Thyroid gland (tissue), 4 donors: ENCODE results near the gene MYADML2. TPM values are rescaled to one million over a fixed set of nuclear protein-coding genes. Genes with fewer than 3 reads are reported as not detected.

Source experiments
- DNase-seq, 2 donors: peaks; one replicate each; pipeline ENCODE4 v3.0.0-alpha.2; 2019
- H3K27ac ChIP-seq, 3 donors: fragments of 200-600 bp; sonication (generic); 1 replicate in 2 of 3; 2 replicates in 1 of 3; pipeline ENCODE4 v1.5.1; 2016 to 2019; ENCODE audit warnings: mild to moderate bottlenecking in 1 of 3, moderate library complexity in 1 of 3
- H3K27me3 ChIP-seq: fragments of 200-600 bp; sonication (generic); one replicate; pipeline ENCODE4 v1.5.1; 2019
- H3K36me3 ChIP-seq, 2 donors: fragments of 200-600 bp; sonication (generic); one replicate each; pipeline ENCODE4 v1.5.1; 2016 to 2019
- H3K4me1 ChIP-seq, 2 donors: fragments of 200-600 bp; sonication (generic); one replicate each; pipeline ENCODE4 v1.5.1; 2017 to 2019
- H3K4me3 ChIP-seq, 3 donors: fragments of 200-600 bp; sonication (generic); replicated peaks in 1 of 3; 1 replicate in 2 of 3; 2 replicates in 1 of 3; pipeline ENCODE4 v1.5.1; 2016; ENCODE audit warnings: mild to moderate bottlenecking in 1 of 3
- H3K9me3 ChIP-seq: fragments of 200-600 bp; sonication (generic); one replicate; pipeline ENCODE4 v1.5.1; 2017
- CTCF ChIP-seq, 6 experiments: fragments of 200-600 bp in 3 of 6; fragments of 450-650 bp in 3 of 6; sonication (generic) in 3 of 6; IDR thresholded peaks; one replicate each; pipeline ENCODE4 v1.5.1; 2016 to 2019; ENCODE audit warnings: antibody characterized with exemption in 6 of 6, mild to moderate bottlenecking in 2 of 6, inconsistent platforms in 1 of 6, moderate library complexity in 1 of 6
- POLR2A ChIP-seq, 2 donors: fragments of 450-650 bp; IDR thresholded peaks; one replicate each; pipeline ENCODE4 v1.6.1; 2017; ENCODE audit warnings: antibody characterized with exemption in 2 of 2, mild to moderate bottlenecking in 2 of 2, moderate library complexity in 1 of 2
- WGBS, 2 donors: methylation state at CpG; one replicate each; pipeline ENCODE4 v1.1.5; 2017; 5-methylcytosine and 5-hydroxymethylcytosine counted together
- intact Hi-C: fragments of 100-400 bp; cut with DNase I; formaldehyde crosslinking; loops from one replicate; pipeline ENCODE4 v1.15.1; 2023
- total RNA-seq, 4 donors: library from RNA; depleted of rRNA; stranded (reverse); fragments of >200 nt; gene quantifications; one replicate each; pipeline ENCODE4 v1.2.3, GENCODE V29; 2016

Gene MYADML2
- total RNA-seq, 4 donors from 2014 or later, result not detected

- H3K4me1 ChIP-seq, result peaks cover 16 to 32% of the 10 kb centered on the region in 2 donors
- TF ChIP-seq CTCF (IDR thresholded peaks at IDR 0.05) (no peak), POLR2A (IDR thresholded peaks at IDR 0.05) (no peak)
- DNase-seq, result no peak
Measured at GRCh38 chr17:81890447-81891302, 56.4 kb downstream of the MYADML2 start.

More at GRCh38 chr17:81890447-81891302, 56.4 kb downstream of the MYADML2 start:
- peak overlapping the region; percentile 48 to 89 (median 55) for H3K4me3 ChIP-seq
- H3K27me3 ChIP-seq, result no peaks in the 10 kb centered on the region
- peak overlapping the region in 2 of 3 donors; percentile 15 to 56 for H3K27ac ChIP-seq
- H3K9me3 ChIP-seq, result no peaks in the 10 kb centered on the region
- H3K36me3 ChIP-seq, result peaks cover 23 to 34% of the 10 kb centered on the region in 2 donors
- 6 to 7% methylated on average over 20 to 43 of the region's 69 CpGs for WGBS, 2 donors
- intact Hi-C loops, result no loop called here

Other genes with a start within 250 kb of the MYADML2 start
- gene MRPL12, start 243.9 kb downstream of the MYADML2 start, total RNA-seq, result 10 to 100 TPM; 30.7 to 89.3 (median 46.4) TPM
- gene SLC25A10, start 234.9 kb downstream of the MYADML2 start, total RNA-seq, result 10 to 100 TPM in 3 of 4 donors, 1 to 10 TPM in 1; 8.9 to 26.3 (median 20.8) TPM
- not detected for gene GCGR, start 143.1 kb downstream of the MYADML2 start, total RNA-seq
- 10 to 100 TPM; 55.2 to 88.6 (median 83.7) TPM for gene MCRIP1, start 113.9 kb downstream of the MYADML2 start, total RNA-seq
- not detected for gene PPP1R27, start 112.2 kb downstream of the MYADML2 start, total RNA-seq
- gene P4HB, start 86.7 kb downstream of the MYADML2 start, total RNA-seq, result 1,000 to 10,000 TPM in 1 of 4 donors, 100 to 1,000 TPM in 3; 548 to 1,124 (median 681) TPM
- gene ARHGDIA, start 75.9 kb downstream of the MYADML2 start, total RNA-seq, result 100 to 1,000 TPM; 115 to 173 (median 164) TPM
- 100 to 1,000 TPM in 1 of 4 donors, 10 to 100 TPM in 3; 55.5 to 106 (median 75.4) TPM for gene ALYREF, start 55.6 kb downstream of the MYADML2 start, total RNA-seq
- 100 to 1,000 TPM in 3 of 4 donors, 10 to 100 TPM in 1; 88.8 to 202 (median 169) TPM for gene ANAPC11, start 55.5 kb downstream of the MYADML2 start, total RNA-seq
- 1 to 10 TPM in 1 of 4 donors, under 1 TPM in 2, not detected in 1; 0.33 to 1.1 (median 0.38) TPM for gene NPB, start 45.0 kb downstream of the MYADML2 start, total RNA-seq
- 10 to 100 TPM; 30.4 to 36.5 (median 34.2) TPM for gene PCYT2, start 35.8 kb downstream of the MYADML2 start, total RNA-seq
- 10 to 100 TPM in 3 of 4 donors, 1 to 10 TPM in 1; 8.9 to 23.5 (median 15.8) TPM for gene SIRT7, start 29.1 kb downstream of the MYADML2 start, total RNA-seq
- gene MAFG, start 19.5 kb downstream of the MYADML2 start, total RNA-seq, result 10 to 100 TPM; 28.2 to 51.8 (median 36.4) TPM
- 10 to 100 TPM in 2 of 4 donors, 1 to 10 TPM in 2; 5.5 to 29.2 (median 13.9) TPM for gene PYCR1, start 9.9 kb downstream of the MYADML2 start, total RNA-seq
- under 1 TPM in 1 of 4 donors, not detected in 3; 0.40 TPM for gene NOTUM, start 14.0 kb upstream of the MYADML2 start, total RNA-seq
- gene ASPSCR1, start 30.4 kb upstream of the MYADML2 start, total RNA-seq, result 10 to 100 TPM; 23.2 to 53.6 (median 35.7) TPM
- gene CENPX, start 75.6 kb upstream of the MYADML2 start, total RNA-seq, result 10 to 100 TPM; 40.7 to 95.9 (median 78.0) TPM
- gene LRRC45, start 76.1 kb upstream of the MYADML2 start, total RNA-seq, result 10 to 100 TPM; 15.3 to 33.0 (median 18.9) TPM
- 10 to 100 TPM; 11.8 to 23.8 (median 14.4) TPM for gene RAC3, start 84.4 kb upstream of the MYADML2 start, total RNA-seq
- 100 to 1,000 TPM in 2 of 4 donors, 10 to 100 TPM in 2; 88.6 to 161 (median 114) TPM for gene DCXR, start 90.5 kb upstream of the MYADML2 start, total RNA-seq
- 10 to 100 TPM; 36.0 to 49.0 (median 38.3) TPM for gene RFNG, start 104.6 kb upstream of the MYADML2 start, total RNA-seq
- 100 to 1,000 TPM in 2 of 4 donors, 10 to 100 TPM in 2; 80.1 to 164 (median 102) TPM for gene GPS1, start 104.7 kb upstream of the MYADML2 start, total RNA-seq
- 10 to 100 TPM; 58.7 to 90.5 (median 75.5) TPM for gene DUS1L, start 118.6 kb upstream of the MYADML2 start, total RNA-seq
- gene FASN, start 151.0 kb upstream of the MYADML2 start, total RNA-seq, result 10 to 100 TPM; 23.5 to 92.5 (median 77.3) TPM